ENCODE results near the gene DAAM1.

Gene DAAM1

GRCh38 chr14:59296508-59296907 lies 108.0 kb downstream of the DAAM1 start:
- DNase-seq, result no peak

- DNase-seq, result no peak
These were observed 108.8 kb downstream of the DAAM1 start for GRCh38 chr14:59297071-59297776.

GRCh38 chr14:59299731-59300130 lies 111.3 kb downstream of the DAAM1 start:
- no peak for DNase-seq

GRCh38 chr14:59301354-59301753 lies 112.9 kb downstream of the DAAM1 start:
- no peak for DNase-seq

- no peak for DNase-seq
These were observed 113.8 kb downstream of the DAAM1 start for GRCh38 chr14:59302313-59302712.

- no peak for DNase-seq
These were observed 114.7 kb downstream of the DAAM1 start for GRCh38 chr14:59303216-59303615.

- no peak for DNase-seq
These were observed 116.8 kb downstream of the DAAM1 start for GRCh38 chr14:59305231-59305630.

GRCh38 chr14:59305836-59306555 lies 117.5 kb downstream of the DAAM1 start:
- DNase-seq, result no peak

GRCh38 chr14:59306775-59307174 lies 118.3 kb downstream of the DAAM1 start:
- no peak for DNase-seq

GRCh38 chr14:59308086-59308485 lies 119.6 kb downstream of the DAAM1 start:
- no peak for DNase-seq

GRCh38 chr14:59308673-59309072 lies 120.2 kb downstream of the DAAM1 start:
- no peak for DNase-seq

GRCh38 chr14:59309291-59309900 lies 120.9 kb downstream of the DAAM1 start:
- no peak for DNase-seq

GRCh38 chr14:59310633-59311032 lies 122.2 kb downstream of the DAAM1 start:
- no peak for DNase-seq

- DNase-seq, result no peak
These were observed 123.3 kb downstream of the DAAM1 start for GRCh38 chr14:59311723-59312122.

- no peak for DNase-seq
These were observed 124.7 kb downstream of the DAAM1 start for GRCh38 chr14:59313144-59313651.

GRCh38 chr14:59313658-59314608 lies 125.5 kb downstream of the DAAM1 start:
- no peak for DNase-seq

GRCh38 chr14:59314953-59315599 lies 126.6 kb downstream of the DAAM1 start:
- no peak for DNase-seq

- no peak for DNase-seq
These were observed 127.8 kb downstream of the DAAM1 start for GRCh38 chr14:59316151-59316830.

- DNase-seq, result no peak
These were observed 128.9 kb downstream of the DAAM1 start for GRCh38 chr14:59317346-59317745.

- DNase-seq, result no peak
These were observed 129.5 kb downstream of the DAAM1 start for GRCh38 chr14:59317798-59318505.

- no peak for DNase-seq
These were observed 130.4 kb downstream of the DAAM1 start for GRCh38 chr14:59318908-59319307.

All from activated naive CD4-positive, alpha-beta T cell treated with Interleukin-2 at 50 U/mL for 16 hours (primary cell).